Hepatocyte (in vitro differentiated cells): ENCODE measurements around the gene POU3F1. TPM values are rescaled to one million over a fixed set of nuclear protein-coding genes. Genes with fewer than 3 reads are reported as not detected.

Source experiments
- DNase-seq: peaks from one replicate; pipeline ENCODE4 v3.0.0-alpha.2; 2016; ENCODE audit warnings: low spot score
- H2AFZ ChIP-seq: fragments of 200-600 bp; sonication (generic); 2 replicates; pipeline ENCODE4 v1.6.0; 2016; ENCODE audit warnings: antibody characterized with exemption, mild to moderate bottlenecking
- H3K27ac ChIP-seq: fragments of 200-600 bp; sonication (generic); 2 replicates; pipeline ENCODE4 v1.5.1; 2016; ENCODE audit warnings: mild to moderate bottlenecking
- H3K27me3 ChIP-seq: fragments of 200-600 bp; sonication (generic); 2 replicates; pipeline ENCODE4 v1.6.1; 2016
- H3K36me3 ChIP-seq: fragments of 200-600 bp; sonication (generic); replicated peaks from 2 replicates; pipeline ENCODE4 v1.5.1; 2016; ENCODE audit warnings: low read depth; ENCODE audit not compliant: insufficient read depth
- H3K4me1 ChIP-seq: fragments of 200-600 bp; sonication (generic); 2 replicates; pipeline ENCODE4 v1.5.1; 2016; ENCODE audit warnings: mild to moderate bottlenecking, moderate library complexity; ENCODE audit not compliant: insufficient read depth
- H3K4me2 ChIP-seq: fragments of 200-600 bp; sonication (generic); 2 replicates; pipeline ENCODE4 v1.6.0; 2016
- H3K4me3 ChIP-seq: fragments of 200-600 bp; sonication (generic); 2 replicates; pipeline ENCODE4 v1.5.1; 2016; ENCODE audit warnings: mild to moderate bottlenecking
- H3K79me2 ChIP-seq: fragments of 200-600 bp; sonication (generic); 2 replicates; pipeline ENCODE4 v1.6.0; 2017; ENCODE audit warnings: mild to moderate bottlenecking
- H3K9me2 ChIP-seq: fragments of 200-600 bp; sonication (generic); replicated peaks from 2 replicates; pipeline ENCODE4 v1.6.0; 2017; ENCODE audit warnings: mild to moderate bottlenecking; ENCODE audit not compliant: insufficient read depth
- H3K9me3 ChIP-seq: fragments of 200-600 bp; sonication (generic); 2 replicates; pipeline ENCODE4 v1.5.1; 2016; ENCODE audit warnings: low read depth, mild to moderate bottlenecking
- H4K20me1 ChIP-seq: fragments of 200-600 bp; sonication (generic); 2 replicates; pipeline ENCODE4 v1.6.0; 2016; ENCODE audit warnings: mild to moderate bottlenecking; ENCODE audit not compliant: insufficient read depth, poor library complexity, severe bottlenecking
- CTCF ChIP-seq: fragments of 200-600 bp; sonication (generic); IDR thresholded peaks from 2 replicates; pipeline ENCODE4 v1.5.1; 2016; ENCODE audit warnings: antibody characterized with exemption, mild to moderate bottlenecking; ENCODE audit not compliant: poor library complexity
- EZH2 ChIP-seq: fragments of 200-600 bp; sonication (generic); IDR thresholded peaks from 2 replicates; pipeline ENCODE4 v1.6.1; 2016; ENCODE audit warnings: antibody characterized with exemption, mild to moderate bottlenecking, borderline replicate concordance
- EZH2phosphoT487 ChIP-seq: fragments of 200-600 bp; sonication (generic); IDR thresholded peaks from one replicate; pipeline ENCODE4 v1.6.1; 2018; ENCODE audit warnings: antibody characterized with exemption, mild to moderate bottlenecking, low read depth, moderate library complexity; ENCODE audit not compliant: unreplicated experiment, severe bottlenecking
- WGBS: methylation state at CpG from one replicate; pipeline ENCODE4 v1.1.6; 2016; ENCODE audit warnings: low lambda C conversion rate; ENCODE audit errors: missing lambda C conversion rate; 5-methylcytosine and 5-hydroxymethylcytosine counted together
- polyA plus RNA-seq: library from polyadenylated mRNA; unstranded; fragments of >200 nt; fragmentation: Nextera tagmentation; extraction: Ambion mirVana; gene quantifications from 2 replicates; pipeline ENCODE4 v1.2.1, GENCODE V29; 2016
- total RNA-seq: library from RNA; depleted of rRNA; stranded (reverse); fragments of >200 nt; gene quantifications from 2 replicates; pipeline ENCODE4 v1.2.3, GENCODE V29; 2014

The POU3F1 gene
- total and polyA plus RNA-seq, 2 experiments from 2014 or later = 0.73 TPM; not detected in 1

DNA sequence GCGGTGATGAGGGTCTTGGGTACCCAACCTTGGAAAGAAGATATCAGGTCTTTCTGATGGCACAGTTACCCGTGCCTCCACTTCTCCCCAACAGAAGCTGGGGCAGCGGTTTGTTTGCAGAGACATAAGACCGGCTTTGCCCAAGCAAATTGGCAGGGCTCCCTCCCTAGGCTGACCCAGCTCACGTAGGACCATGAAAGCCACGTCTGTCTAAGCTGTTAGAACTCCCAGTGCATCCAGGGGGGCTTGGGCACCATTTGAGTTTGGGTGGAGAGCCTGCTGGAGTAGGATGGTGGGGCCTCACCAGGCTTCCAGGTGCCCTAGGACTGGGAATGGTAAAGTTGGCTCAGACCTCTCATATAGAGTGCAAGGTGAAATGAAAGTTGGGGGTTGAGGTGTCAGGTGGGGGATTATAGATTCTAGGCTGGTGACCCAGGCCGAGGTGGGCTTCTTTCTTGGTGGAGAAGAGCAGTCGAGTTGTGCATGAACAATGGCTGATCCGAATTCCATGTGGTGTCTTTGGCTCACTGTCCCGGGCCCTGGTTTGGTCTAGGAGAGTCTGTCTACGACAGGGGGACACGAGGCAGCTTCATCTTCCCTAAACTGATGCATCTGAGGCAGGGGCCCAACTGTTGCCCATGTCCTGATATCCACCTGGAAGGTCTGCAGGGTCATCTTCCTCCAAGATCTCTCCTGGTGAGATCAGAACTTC is 3.4 kb downstream of the POU3F1 start:
- peaks cover 14% of the 10 kb centered on the region for H3K4me1 ChIP-seq
- WGBS = 87% methylated on average over 12 of the region's 12 CpGs
- TF ChIP-seq CTCF = no peak
- no peak for TF ChIP-seq EZH2
- TF ChIP-seq EZH2phosphoT487 = no peak
- no peaks in the 10 kb centered on the region for H3K79me2 ChIP-seq
- no peak overlapping the region for H3K4me3 ChIP-seq
- DNase-seq = no peak
- H3K27me3 ChIP-seq = peaks cover 61% of the 10 kb centered on the region
- no peak overlapping the region for H3K27ac ChIP-seq
- H3K9me2 ChIP-seq = no peaks in the 10 kb centered on the region
- no peaks in the 10 kb centered on the region for H3K36me3 ChIP-seq
- H2AFZ ChIP-seq = no peak overlapping the region
- no peaks in the 10 kb centered on the region for H3K9me3 ChIP-seq
- no peak overlapping the region for H3K4me2 ChIP-seq
- no peaks in the 10 kb centered on the region for H4K20me1 ChIP-seq

DNA sequence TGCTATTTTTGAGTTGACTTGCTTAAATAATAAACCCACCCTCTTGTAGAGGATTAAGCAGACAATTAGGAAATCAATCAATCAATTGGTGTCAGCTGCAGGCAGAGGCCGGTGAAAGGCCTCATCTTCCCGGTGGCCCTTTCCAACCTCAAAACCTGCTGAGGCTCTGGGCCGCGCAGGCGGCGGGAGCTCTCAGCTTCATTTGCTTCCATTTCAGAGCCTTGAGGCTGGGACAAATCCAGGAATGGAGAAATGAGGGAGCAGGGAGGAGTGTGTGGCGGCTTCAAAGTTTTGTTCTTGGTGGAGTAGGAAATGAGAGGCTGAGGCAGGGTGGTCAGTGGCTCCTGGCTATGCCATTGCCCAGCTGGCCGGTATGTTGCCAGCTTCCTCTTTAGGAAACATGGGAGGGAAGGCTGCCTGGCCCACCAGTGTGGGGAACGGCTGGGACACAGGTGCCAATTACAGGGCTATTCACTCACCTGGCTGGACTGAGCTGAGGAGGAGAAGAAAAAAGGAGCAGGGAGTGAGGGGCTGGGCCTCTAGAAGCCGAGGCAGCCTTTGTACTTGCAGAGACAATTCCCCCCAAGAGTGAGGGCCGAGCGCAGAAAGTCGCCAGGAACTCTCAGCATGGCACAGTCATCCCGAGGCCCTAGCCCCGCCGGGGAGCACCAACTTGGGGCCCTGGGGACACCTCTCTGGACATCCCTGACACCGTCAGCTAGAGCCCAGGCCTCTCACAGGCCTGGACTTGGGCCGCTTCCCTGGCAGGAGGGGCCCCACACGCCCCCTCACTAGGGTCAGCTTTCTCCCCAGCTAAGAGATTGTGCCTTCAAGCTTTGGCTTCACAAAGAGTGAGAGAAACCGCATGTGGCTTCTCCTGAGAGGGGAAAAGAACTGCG is 4.4 kb downstream of the POU3F1 start:
- no peaks in the 10 kb centered on the region for H3K9me3 ChIP-seq
- peaks cover 14% of the 10 kb centered on the region for H3K4me1 ChIP-seq
- WGBS = 82% methylated on average over 18 of the region's 21 CpGs
- no peak overlapping the region for H3K4me3 ChIP-seq
- H3K36me3 ChIP-seq = no peaks in the 10 kb centered on the region
- H3K27me3 ChIP-seq = peaks cover 53% of the 10 kb centered on the region
- H3K9me2 ChIP-seq = no peaks in the 10 kb centered on the region
- TF ChIP-seq CTCF (no peak), EZH2phosphoT487 (no peak), EZH2 (no peak)
- no peaks in the 10 kb centered on the region for H3K79me2 ChIP-seq
- no peak for DNase-seq
- no peak overlapping the region for H2AFZ ChIP-seq
- H3K4me2 ChIP-seq = no peak overlapping the region
- no peaks in the 10 kb centered on the region for H4K20me1 ChIP-seq
- H3K27ac ChIP-seq = no peak overlapping the region

DNA sequence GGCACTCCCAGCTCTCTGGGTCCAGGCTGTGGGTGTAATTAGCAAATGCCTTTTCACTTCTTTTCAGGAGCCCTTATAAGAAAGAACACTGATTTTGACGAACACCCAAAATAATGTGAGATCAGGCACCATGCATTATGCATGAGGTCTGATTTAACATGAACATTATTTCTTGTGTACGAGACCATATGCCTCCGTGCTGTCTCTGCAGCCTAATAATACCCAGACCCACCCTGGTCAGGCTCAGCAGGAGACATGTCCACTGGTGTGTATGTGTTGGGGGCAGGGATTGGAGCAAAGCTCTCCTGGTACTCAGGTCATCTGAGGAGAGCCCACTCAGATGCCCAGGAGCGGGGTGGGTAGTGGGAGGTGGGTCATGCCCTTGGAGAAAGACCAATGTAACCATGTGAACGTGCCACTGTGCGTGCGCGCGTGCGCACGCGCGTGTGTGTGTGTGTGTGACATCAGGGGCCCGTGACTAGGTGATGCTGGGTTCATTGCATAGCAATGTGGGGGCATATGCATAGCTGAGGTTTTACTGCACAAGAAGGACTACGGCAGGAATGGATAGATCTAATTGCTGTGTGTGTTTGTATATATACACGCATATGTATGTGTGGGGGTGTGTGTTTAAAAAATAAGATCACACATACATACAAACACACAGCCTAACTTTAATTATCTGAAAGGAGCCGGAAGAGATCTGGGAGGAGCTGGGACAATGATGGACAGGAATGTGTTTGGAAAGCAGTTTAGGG is 7.1 kb downstream of the POU3F1 start:
- Histone ChIP-seq H3K4me1 (peaks cover 3% of the 10 kb centered on the region), H3K27ac (no peak overlapping the region), H3K4me2 (no peak overlapping the region), H3K36me3 (no peaks in the 10 kb centered on the region), H3K27me3 (peaks cover 41% of the 10 kb centered on the region), H3K79me2 (no peaks in the 10 kb centered on the region), H3K9me2 (no peaks in the 10 kb centered on the region), H2AFZ (no peak overlapping the region), H3K4me3 (no peak overlapping the region), H4K20me1 (no peaks in the 10 kb centered on the region), H3K9me3 (no peaks in the 10 kb centered on the region)
- TF ChIP-seq EZH2 (no peak), CTCF (no peak), EZH2phosphoT487 (no peak)
- 92% methylated on average over 17 of the region's 17 CpGs for WGBS
- no peak for DNase-seq
